ENCODE data around the gene IDH3A. TPM values are rescaled to one million over a fixed set of nuclear protein-coding genes. Genes with fewer than 3 reads are reported as not detected.

IDH3A gene
- total RNA-seq, 2 donors from 2014 or later, result 34.2 to 43.2 TPM

DNA sequence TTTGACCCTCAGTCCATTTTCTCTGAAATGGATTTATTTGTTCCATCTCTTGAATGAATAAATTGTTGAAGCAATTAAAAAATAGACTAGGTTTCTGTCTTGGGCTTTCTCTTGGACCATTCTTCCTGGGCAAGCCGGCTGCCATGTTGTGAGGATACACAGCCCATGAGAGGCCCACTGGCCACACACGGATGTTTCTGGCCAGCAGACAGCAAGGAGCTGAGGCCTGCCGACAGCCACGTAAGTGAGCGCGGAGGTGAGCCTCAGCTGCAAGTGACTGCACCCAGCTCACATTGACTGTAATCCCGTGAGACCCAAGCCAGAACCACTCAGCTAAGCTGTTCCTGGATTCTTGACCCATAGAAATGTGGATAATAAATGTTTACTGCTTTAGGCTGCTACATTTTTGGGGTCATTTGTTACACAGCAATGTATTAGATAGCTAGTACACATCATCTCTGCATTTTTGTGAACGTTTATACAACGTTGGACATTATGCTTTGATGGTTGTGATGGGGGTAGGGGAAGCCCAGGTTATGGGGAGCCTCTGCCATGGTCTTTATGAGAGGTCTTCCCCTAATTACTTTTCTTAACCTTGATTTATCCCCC is 22.8 kb downstream of the IDH3A start:
- Mint-ChIP-seq H3K27me3 (ENCODE audit: insufficient read depth) (no peaks in the 10 kb centered on the region), H3K36me3 (ENCODE audit: low read depth) (peaks cover 33% of the 10 kb centered on the region), H3K4me1 (no peaks in the 10 kb centered on the region), H3K9me3 (no peaks in the 10 kb centered on the region), H3K4me3 (no peak overlapping the region), H3K27ac (no peak overlapping the region)
- TF ChIP-seq, protein P1, sequence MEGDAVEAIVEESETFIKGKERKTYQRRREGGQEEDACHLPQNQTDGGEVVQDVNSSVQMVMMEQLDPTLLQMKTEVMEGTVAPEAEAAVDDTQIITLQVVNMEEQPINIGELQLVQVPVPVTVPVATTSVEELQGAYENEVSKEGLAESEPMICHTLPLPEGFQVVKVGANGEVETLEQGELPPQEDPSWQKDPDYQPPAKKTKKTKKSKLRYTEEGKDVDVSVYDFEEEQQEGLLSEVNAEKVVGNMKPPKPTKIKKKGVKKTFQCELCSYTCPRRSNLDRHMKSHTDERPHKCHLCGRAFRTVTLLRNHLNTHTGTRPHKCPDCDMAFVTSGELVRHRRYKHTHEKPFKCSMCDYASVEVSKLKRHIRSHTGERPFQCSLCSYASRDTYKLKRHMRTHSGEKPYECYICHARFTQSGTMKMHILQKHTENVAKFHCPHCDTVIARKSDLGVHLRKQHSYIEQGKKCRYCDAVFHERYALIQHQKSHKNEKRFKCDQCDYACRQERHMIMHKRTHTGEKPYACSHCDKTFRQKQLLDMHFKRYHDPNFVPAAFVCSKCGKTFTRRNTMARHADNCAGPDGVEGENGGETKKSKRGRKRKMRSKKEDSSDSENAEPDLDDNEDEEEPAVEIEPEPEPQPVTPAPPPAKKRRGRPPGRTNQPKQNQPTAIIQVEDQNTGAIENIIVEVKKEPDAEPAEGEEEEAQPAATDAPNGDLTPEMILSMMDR (conservative IDR thresholded peaks at IDR 0.05), result no peak
- WGBS, 2 experiments (ENCODE audit: insufficient coverage in 1 of 2, insufficient read length in 1 of 2), result 94 to 99% methylated on average over 7 to 9 of the region's 9 CpGs
- Histone ChIP-seq H3K27ac (ENCODE audit: low read depth, low read length) (no peak overlapping the region), H3K36me3 (ENCODE audit: control insufficient read depth, insufficient read depth, low read length) (peaks cover 42% of the 10 kb centered on the region), H3K27me3 (ENCODE audit: control insufficient read depth, insufficient read depth, low read length, poor library complexity, severe bottlenecking) (no peaks in the 10 kb centered on the region), H3K9me3 (ENCODE audit: control insufficient read depth, low read length) (no peaks in the 10 kb centered on the region), H3K4me3 (ENCODE audit: low read length) (no peak overlapping the region), H3K4me1 (ENCODE audit: control insufficient read depth, insufficient read depth, low read length) (no peaks in the 10 kb centered on the region), H3K9ac (ENCODE audit: extremely low read depth, low read length, poor library complexity, severe bottlenecking) (no peak overlapping the region)
- no peak for DNase-seq

DNA sequence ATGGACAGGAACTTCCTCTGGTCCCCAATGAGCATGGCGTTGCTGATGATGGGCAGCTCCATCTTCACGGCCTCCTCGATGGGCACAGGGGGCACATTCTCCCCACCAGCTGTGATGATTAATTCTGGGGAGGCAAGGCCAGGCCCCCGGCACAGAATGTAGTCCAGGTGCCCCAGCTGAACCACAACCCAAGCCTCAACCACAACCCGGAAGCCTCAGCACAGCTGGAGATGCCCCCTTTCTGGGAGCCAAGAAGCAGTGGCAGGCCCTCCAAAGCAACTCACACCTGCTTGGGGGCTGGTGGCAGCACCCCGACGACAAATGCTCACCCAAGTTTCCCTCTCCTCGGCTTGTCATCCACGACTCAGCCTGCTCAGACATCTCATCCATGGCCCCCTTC is 25.2 kb downstream of the IDH3A start:
- Histone ChIP-seq H3K9ac (ENCODE audit: extremely low read depth, low read length, poor library complexity, severe bottlenecking) (no peak overlapping the region), H3K9me3 (ENCODE audit: control insufficient read depth, low read length) (no peaks in the 10 kb centered on the region), H3K27me3 (ENCODE audit: control insufficient read depth, insufficient read depth, low read length, poor library complexity, severe bottlenecking) (no peaks in the 10 kb centered on the region), H3K4me1 (ENCODE audit: control insufficient read depth, insufficient read depth, low read length) (no peaks in the 10 kb centered on the region), H3K4me3 (ENCODE audit: low read length) (no peak overlapping the region), H3K36me3 (ENCODE audit: control insufficient read depth, insufficient read depth, low read length) (peaks cover 22% of the 10 kb centered on the region), H3K27ac (ENCODE audit: low read depth, low read length) (no peak overlapping the region)
- 93 to 98% methylated on average over 7 to 9 of the region's 9 CpGs for WGBS, 2 experiments (ENCODE audit: insufficient coverage in 1 of 2, insufficient read length in 1 of 2)
- no peak for DNase-seq
- Mint-ChIP-seq H3K36me3 (ENCODE audit: low read depth) (peaks cover 20% of the 10 kb centered on the region), H3K4me1 (no peaks in the 10 kb centered on the region), H3K9me3 (no peaks in the 10 kb centered on the region), H3K27me3 (ENCODE audit: insufficient read depth) (no peaks in the 10 kb centered on the region), H3K27ac (no peak overlapping the region), H3K4me3 (no peak overlapping the region)
- TF ChIP-seq, protein P1 (conservative IDR thresholded peaks at IDR 0.05), result no peak

DNA sequence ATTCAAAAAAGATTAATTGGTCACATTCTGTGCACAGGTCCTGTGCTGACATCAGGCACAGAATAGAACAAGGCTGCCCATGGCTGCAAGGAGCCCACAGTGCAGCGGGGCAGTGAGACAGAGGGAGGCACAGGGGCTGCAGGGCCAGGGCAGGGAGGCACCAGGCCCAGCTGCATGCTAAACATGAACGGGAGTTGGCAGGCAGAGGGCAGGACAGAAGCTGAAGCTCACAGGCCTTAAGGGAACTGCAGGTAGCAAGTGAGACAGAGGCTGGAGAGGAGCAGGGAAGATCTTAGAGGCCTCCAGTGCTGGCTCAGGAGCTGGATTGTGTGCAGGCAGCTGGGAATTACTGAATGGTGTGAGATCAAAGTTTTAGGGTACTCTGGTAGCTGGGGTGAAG is 26.2 kb downstream of the IDH3A start:
- Mint-ChIP-seq H3K4me3 (no peak overlapping the region), H3K27me3 (ENCODE audit: insufficient read depth) (no peaks in the 10 kb centered on the region), H3K27ac (no peak overlapping the region), H3K36me3 (ENCODE audit: low read depth) (peaks cover 17% of the 10 kb centered on the region), H3K9me3 (no peaks in the 10 kb centered on the region), H3K4me1 (no peaks in the 10 kb centered on the region)
- no peak overlapping the region for H3K27ac ChIP-seq (ENCODE audit: low read depth, low read length)
- TF ChIP-seq, protein P1 (conservative IDR thresholded peaks at IDR 0.05), result no peak
- H3K4me1 ChIP-seq (ENCODE audit: control insufficient read depth, insufficient read depth, low read length), result no peaks in the 10 kb centered on the region
- no peak overlapping the region for H3K9ac ChIP-seq (ENCODE audit: extremely low read depth, low read length, poor library complexity, severe bottlenecking)
- no peaks in the 10 kb centered on the region for H3K27me3 ChIP-seq (ENCODE audit: control insufficient read depth, insufficient read depth, low read length, poor library complexity, severe bottlenecking)
- no peak for DNase-seq
- 82 to 88% methylated on average over 2 of the region's 2 CpGs for WGBS, 2 experiments (ENCODE audit: insufficient coverage in 1 of 2, insufficient read length in 1 of 2)
- H3K36me3 ChIP-seq (ENCODE audit: control insufficient read depth, insufficient read depth, low read length), result peaks cover 18% of the 10 kb centered on the region
- H3K4me3 ChIP-seq (ENCODE audit: low read length), result no peak overlapping the region
- H3K9me3 ChIP-seq (ENCODE audit: control insufficient read depth, low read length), result no peaks in the 10 kb centered on the region
